ENCODE results near the gene COL9A3.

The COL9A3 gene

GRCh38 chr20:62816884-62817873, at the start of gene COL9A3:
TSS of gene COL9A3 (plus strand) at chr20:62817050. CDS start at chr20:62817065, 15 bp downstream.
- no peak for DNase-seq

GRCh38 chr20:62768234-62768546, 48.7 kb upstream of the COL9A3 start:
- no peak for DNase-seq

- no peak for DNase-seq
These were observed 48.1 kb upstream of the COL9A3 start for GRCh38 chr20:62768551-62769287.

- DNase-seq, result no peak
These were observed 47.3 kb upstream of the COL9A3 start for GRCh38 chr20:62769346-62770071.

GRCh38 chr20:62770111-62770910, 46.5 kb upstream of the COL9A3 start:
- DNase-seq, result no peak

- DNase-seq, result no peak
These were observed 45.9 kb upstream of the COL9A3 start for GRCh38 chr20:62770916-62771315.

- DNase-seq, result no peak
These were observed 45.3 kb upstream of the COL9A3 start for GRCh38 chr20:62771396-62772102.

- DNase-seq, result no peak
These were observed 44.7 kb upstream of the COL9A3 start for GRCh38 chr20:62772103-62772611.

- DNase-seq, result no peak
These were observed 44.2 kb upstream of the COL9A3 start for GRCh38 chr20:62772619-62772989.

- DNase-seq, result no peak
These were observed 43.6 kb upstream of the COL9A3 start for GRCh38 chr20:62772990-62773844.

- DNase-seq, result no peak
These were observed 42.8 kb upstream of the COL9A3 start for GRCh38 chr20:62773845-62774714.

- peak in 1 of 2 experiments; percentile 19 for DNase-seq
These were observed 42.1 kb upstream of the COL9A3 start for GRCh38 chr20:62774762-62775161.

GRCh38 chr20:62775206-62775605, 41.6 kb upstream of the COL9A3 start:
- DNase-seq, result no peak

GRCh38 chr20:62776035-62776691, 40.7 kb upstream of the COL9A3 start:
- DNase-seq, result no peak

GRCh38 chr20:62776692-62777527, 39.9 kb upstream of the COL9A3 start:
- DNase-seq, result peak; percentile 49 to 51

GRCh38 chr20:62777528-62777830, 39.4 kb upstream of the COL9A3 start:
- DNase-seq, result no peak

GRCh38 chr20:62778058-62778457, 38.8 kb upstream of the COL9A3 start:
- DNase-seq, result no peak

Measured in activated CD4-positive, alpha-beta T cell treated with anti-CD3 and anti-CD28 coated beads, Interleukin-2, amount 50 U/mL, for 4 hours (primary cell).